Heart right ventricle (tissue), 16 donors: ENCODE data around the gene POMC. TPM values are rescaled to one million over a fixed set of nuclear protein-coding genes. Genes with fewer than 3 reads are reported as not detected.

Source experiments
- ATAC-seq, 8 donors: fragments of 200-7000 bp; cut with Tn5 transposase; one replicate each; pipeline ENCODE4 v1.9.1; 2020; ENCODE audit warnings: mild to moderate bottlenecking in 8 of 8, moderate library complexity in 8 of 8, moderate number of reproducible peaks in 1 of 8
- DNase-seq, 2 donors: peaks; one replicate each; pipeline ENCODE4 v3.0.0-alpha.2; 2020
- H3K27ac ChIP-seq, 10 donors: fragments of 200-600 bp; sonication (generic) in 2 of 10; one replicate each; pipeline versions ENCODE4 v1.5.0 to v1.8.0; 2020 to 2022; ENCODE audit warnings: mild to moderate bottlenecking in 3 of 10
- H3K27me3 ChIP-seq, 7 donors: fragments of 200-600 bp; one replicate each; pipeline ENCODE4 v1.8.0; 2021 to 2022; ENCODE audit warnings: mild to moderate bottlenecking in 2 of 7
- H3K36me3 ChIP-seq, 9 donors: fragments of 200-600 bp; sonication (generic) in 1 of 9; one replicate each; pipeline versions ENCODE4 v1.5.0 to v1.8.0; 2020 to 2022; ENCODE audit warnings: mild to moderate bottlenecking in 2 of 9
- H3K4me1 ChIP-seq, 9 donors: fragments of 200-600 bp; sonication (generic) in 1 of 9; one replicate each; pipeline versions ENCODE4 v1.5.0 to v1.8.0; 2020 to 2022; ENCODE audit warnings: mild to moderate bottlenecking in 4 of 9
- H3K4me3 ChIP-seq, 10 donors: fragments of 200-600 bp; sonication (generic) in 2 of 10; one replicate each; pipeline versions ENCODE4 v1.5.0 to v1.8.0; 2020 to 2022; ENCODE audit warnings: mild to moderate bottlenecking in 7 of 10, moderate library complexity in 2 of 10
- H3K9me3 ChIP-seq, 11 donors: fragments of 200-600 bp in 10 of 11; sonication (generic) in 2 of 11; one replicate each; pipeline versions ENCODE4 v1.5.0 to v1.8.0; 2013 to 2022; ENCODE audit warnings: mild to moderate bottlenecking in 2 of 11, control low read depth in 1 of 11, moderate library complexity in 1 of 11
- WGBS, 2 donors: extraction: QIAGEN DNeasy Blood & Tissue Kit; methylation state at CpG; one replicate each; pipeline ENCODE4 v1.1.7; 2013; ENCODE audit warnings: inconsistent platforms in 1 of 2; 5-methylcytosine and 5-hydroxymethylcytosine counted together
- intact Hi-C, 10 donors: fragments of 100-400 bp; cut with DNase I; formaldehyde crosslinking; loops; one replicate each; pipeline versions ENCODE4 v1.11.1 to v1.14.2; 2022
- polyA plus RNA-seq, 2 donors: library from polyadenylated mRNA; stranded (reverse); fragments of 200-250 nt; gene quantifications; one replicate each; pipeline ENCODE4 v1.2.3, GENCODE V29; 2013
- total RNA-seq, 10 donors: library from RNA; stranded (reverse); fragmentation: NEBNext Ultra II Directional in 3 of 10; extraction: Animal tissue kit (Norgen Biotek cat#: 25700) in 3 of 10; gene quantifications; one replicate each; pipeline versions ENCODE4 v1.2.1 to v1.2.4, GENCODE V29; 2021 to 2023
- TF ChIP-seq, protein P1 (sequence below), 9 donors: fragments of 200-600 bp; sonication (generic) in 2 of 9; IDR thresholded peaks; one replicate each; pipeline versions ENCODE4 v1.5.0 to v1.8.0; 2021 to 2022; ENCODE audit warnings: antibody characterized with exemption in 9 of 9, mild to moderate bottlenecking in 5 of 9, moderate library complexity in 1 of 9
- donor health status: Arrhythmogenic right ventricular cardiomyopathy.
- donor health status: ischemic (EF 13 %, LVEDD 7.1; RV severe dilation, severe dysfunction).
- donor health status: healthy with polysubstance abuse.
- donor health status: DM: no; HTN: yes; CAD: no.
- donor health status: DM: no; HTN: no; CAD: no.
- donor health status: ischemic (EF 25% LVEDD 6.9; RV normal size, moderate dysfunction).
- donor health status: ischemic (EF 25% LVEDD 5.7; RV mildly dilated, moderate dysfunction).
- donor health status: healthy.
- donor health status: DM: yes; HTN: yes; CAD: no.
- donor health status: Ischemic cardiomyopathy.
- donor health status: ischemic (EF 35%, LVEDD 5.7; RV mildly dilated, moderate dysfunction).
- donor health status: nonischemic (EF 11% LVEDD 7.7; RV severe dilation, severe dysfunction).
- donor health status: DM: yes; HTN: yes; CAD: no.
- donor health status: PGD.
- donor health status: ischemic (EF 29% LVEDD 5.4; RV normal size, mild dysfunction).
- donor health status: nonischemic (EF 23%, LVEDD 6.1; RV moderate dilation, normal function).

POMC gene
- total and polyA plus RNA-seq, 12 donors: 1.9 to 11.2 (median 5.6) TPM

DNA sequence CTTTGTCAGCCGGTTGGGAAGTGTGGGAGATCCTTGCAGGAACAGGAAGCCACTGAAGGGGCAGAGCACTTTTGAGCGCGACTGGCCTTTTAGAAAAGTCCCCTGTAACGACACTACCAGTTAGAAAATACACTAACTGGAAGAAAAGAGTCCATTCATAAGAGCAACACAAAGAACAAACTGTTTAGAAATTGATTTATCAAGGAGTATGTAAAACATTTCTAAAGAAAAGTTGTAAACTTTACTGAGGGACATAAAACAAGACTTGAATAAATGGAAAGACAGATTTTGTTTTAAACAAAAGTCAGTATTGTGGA, 29.8 kb upstream of the POMC start:
- TF ChIP-seq, protein P1, sequence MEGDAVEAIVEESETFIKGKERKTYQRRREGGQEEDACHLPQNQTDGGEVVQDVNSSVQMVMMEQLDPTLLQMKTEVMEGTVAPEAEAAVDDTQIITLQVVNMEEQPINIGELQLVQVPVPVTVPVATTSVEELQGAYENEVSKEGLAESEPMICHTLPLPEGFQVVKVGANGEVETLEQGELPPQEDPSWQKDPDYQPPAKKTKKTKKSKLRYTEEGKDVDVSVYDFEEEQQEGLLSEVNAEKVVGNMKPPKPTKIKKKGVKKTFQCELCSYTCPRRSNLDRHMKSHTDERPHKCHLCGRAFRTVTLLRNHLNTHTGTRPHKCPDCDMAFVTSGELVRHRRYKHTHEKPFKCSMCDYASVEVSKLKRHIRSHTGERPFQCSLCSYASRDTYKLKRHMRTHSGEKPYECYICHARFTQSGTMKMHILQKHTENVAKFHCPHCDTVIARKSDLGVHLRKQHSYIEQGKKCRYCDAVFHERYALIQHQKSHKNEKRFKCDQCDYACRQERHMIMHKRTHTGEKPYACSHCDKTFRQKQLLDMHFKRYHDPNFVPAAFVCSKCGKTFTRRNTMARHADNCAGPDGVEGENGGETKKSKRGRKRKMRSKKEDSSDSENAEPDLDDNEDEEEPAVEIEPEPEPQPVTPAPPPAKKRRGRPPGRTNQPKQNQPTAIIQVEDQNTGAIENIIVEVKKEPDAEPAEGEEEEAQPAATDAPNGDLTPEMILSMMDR (IDR thresholded peaks at IDR 0.05): no peak
- Histone ChIP-seq H3K27me3 (no peaks in the 10 kb centered on the region), H3K4me3 (no peak overlapping the region), H3K27ac (no peak overlapping the region), H3K36me3 (no peaks in the 10 kb centered on the region), H3K9me3 (no peaks in the 10 kb centered on the region), H3K4me1 (peaks cover 0 to 9% (median 0%) of the 10 kb centered on the region in 9 donors)
- ATAC-seq: no peak
- WGBS, 2 donors: 35 to 50% methylated on average over 4 of the region's 4 CpGs
- intact Hi-C loops: loop anchor here (5.0 to 10.0 kb wide), 7 partner anchors 213 to 793 kb away; partner anchors contain the start of gene DNAJC27 (in 1 of the 10)
- DNase-seq: no peak

DNA sequence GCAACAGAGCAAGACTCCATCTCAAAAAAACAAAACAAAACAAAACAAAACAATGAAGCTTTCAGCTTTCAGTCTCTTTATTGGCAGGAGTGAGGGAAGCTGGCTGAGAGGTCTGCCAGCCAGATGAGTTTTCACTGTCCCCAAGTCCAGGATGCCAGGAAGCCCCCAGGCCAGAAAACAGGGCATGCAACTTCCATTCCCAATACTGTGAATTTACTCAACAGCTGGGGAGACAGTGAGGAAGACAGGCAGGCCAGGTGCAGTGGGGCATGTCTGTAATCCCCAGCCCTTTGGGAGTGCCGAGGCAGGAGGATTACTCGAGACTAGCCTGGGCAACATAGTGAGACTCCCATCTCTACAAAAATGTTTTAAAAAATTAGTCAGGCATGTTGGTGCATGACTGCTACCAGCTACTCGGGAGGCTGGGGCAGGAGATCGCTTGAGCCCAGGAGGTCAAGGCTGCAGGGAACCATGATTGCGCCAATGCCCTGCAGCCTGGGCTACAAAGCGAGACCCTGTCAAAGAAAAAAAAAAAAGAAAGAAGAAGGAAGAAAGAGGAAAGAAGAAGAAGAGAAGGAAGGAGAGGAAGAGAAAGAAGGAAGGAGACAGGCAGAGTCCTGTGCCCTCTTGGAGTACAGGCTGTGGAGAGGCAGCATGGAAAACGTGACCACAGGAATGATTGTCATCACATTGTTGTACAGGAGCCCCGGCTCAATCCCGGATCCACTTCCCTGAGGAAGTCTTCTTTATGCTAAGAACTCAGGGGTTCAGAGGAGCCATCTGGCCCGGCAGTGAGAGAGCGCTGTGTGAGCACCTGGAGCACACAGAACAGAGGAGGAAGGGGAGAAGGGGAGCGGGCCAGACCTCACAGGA, 29.2 kb upstream of the POMC start:
- no peak overlapping the region for H3K27ac ChIP-seq
- intact Hi-C loops: loop anchor here (2.0 to 10.0 kb wide), 10 partner anchors 67 to 793 kb away; partner anchors contain the start of gene DNAJC27 (in 1 of the 10)
- no peak for ATAC-seq

DNA sequence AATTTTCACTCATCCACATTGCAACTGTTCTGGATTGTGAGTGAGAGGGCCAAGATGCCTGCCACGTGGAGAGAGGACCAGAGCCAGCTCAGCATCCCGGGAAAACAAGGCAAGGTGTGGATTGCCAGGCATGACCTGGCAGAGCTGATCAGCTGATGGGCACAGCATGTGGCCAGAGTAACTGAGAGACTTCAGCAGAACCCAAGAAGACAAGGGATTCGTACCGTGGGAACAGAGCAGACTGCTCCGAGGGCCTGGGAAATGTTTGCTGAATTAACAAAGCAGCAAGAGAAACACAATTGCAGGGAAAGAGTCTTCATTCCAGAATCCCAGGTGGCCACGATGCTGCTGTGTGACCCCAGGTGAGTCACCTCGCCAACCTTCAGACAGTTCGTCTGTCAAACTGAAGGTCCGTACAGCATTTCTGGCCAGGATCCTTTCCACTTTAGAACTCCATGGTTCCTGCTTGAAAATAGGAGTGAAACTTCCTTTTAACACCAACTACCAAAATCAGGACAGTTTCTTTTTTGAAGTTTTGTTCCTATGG, 26.3 kb upstream of the POMC start:
- DNase-seq (no peak), ATAC-seq (no peak)
- Histone ChIP-seq H3K36me3 (no peaks in the 10 kb centered on the region), H3K27ac (no peak overlapping the region), H3K4me3 (no peak overlapping the region), H3K4me1 (peaks cover 0 to 9% (median 0%) of the 10 kb centered on the region in 9 donors), H3K9me3 (no peaks in the 10 kb centered on the region), H3K27me3 (no peaks in the 10 kb centered on the region)
- WGBS, 2 donors: 84 to 90% methylated on average over 9 of the region's 9 CpGs
- TF ChIP-seq, protein P1 (IDR thresholded peaks at IDR 0.05): no peak
- intact Hi-C loops: loop anchor here (5.0 to 10.0 kb wide), 7 partner anchors 210 to 790 kb away; partner anchors contain the start of gene DNAJC27 (in 1 of the 10)

More for the DNA sequence above, 29.2 kb upstream of the POMC start:
- H3K36me3 ChIP-seq: no peaks in the 10 kb centered on the region
- no peak for DNase-seq
- H3K4me3 ChIP-seq: no peak overlapping the region
- H3K9me3 ChIP-seq: no peaks in the 10 kb centered on the region
- WGBS, 2 donors: 57 to 68% methylated on average over 12 of the region's 12 CpGs
- TF ChIP-seq, protein P1 (IDR thresholded peaks at IDR 0.05): no peak
- peaks cover 0 to 9% (median 0%) of the 10 kb centered on the region in 9 donors for H3K4me1 ChIP-seq
- H3K27me3 ChIP-seq: no peaks in the 10 kb centered on the region

DNA sequence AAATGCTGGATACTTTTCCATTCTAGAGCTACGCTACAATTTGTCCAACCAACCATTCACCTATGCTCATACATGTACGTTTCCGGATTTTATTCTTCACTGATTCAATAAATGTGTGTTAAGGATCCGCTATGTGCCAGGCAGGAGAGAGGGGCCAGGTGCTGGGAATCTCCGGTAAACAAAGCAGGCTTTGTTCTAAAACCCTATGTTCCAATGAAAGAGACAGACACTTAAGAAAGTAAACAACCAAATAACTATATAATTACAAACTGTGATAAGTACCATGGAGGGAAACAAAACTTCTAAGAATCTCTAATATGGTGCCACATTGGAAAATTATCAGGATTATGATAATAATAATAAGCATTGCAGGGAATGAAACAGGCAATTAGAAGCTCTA, 22.2 kb upstream of the POMC start:
- Histone ChIP-seq H3K36me3 (no peaks in the 10 kb centered on the region), H3K27me3 (no peaks in the 10 kb centered on the region), H3K9me3 (no peaks in the 10 kb centered on the region), H3K4me3 (no peak overlapping the region), H3K27ac (no peak overlapping the region), H3K4me1 (no peaks in the 10 kb centered on the region)
- 89% methylated on average over 5 of the region's 5 CpGs for WGBS, 2 donors
- DNase-seq (no peak), ATAC-seq (no peak)
- intact Hi-C loops: loop anchor here in 6 of 10 donors (10.0 kb wide), 5 partner anchors 206 to 786 kb away; partner anchors contain the start of gene DNAJC27 (in 1 of the 6)
- TF ChIP-seq, protein P1 (IDR thresholded peaks at IDR 0.05): no peak
